Measurements from ENCODE around the gene ISM1. TPM values are rescaled to one million over a fixed set of nuclear protein-coding genes. Genes with fewer than 3 reads are reported as not detected.

Gene ISM1
- total RNA-seq, 1 experiment from 2014 or later = 0.20 TPM

- Mint-ChIP-seq H3K9me3 (no peaks in the 10 kb centered on the region), H3K4me1 (peaks cover 18 to 24% of the 10 kb centered on the region in 2 experiments), H3K27me3 (ENCODE audit: low read depth) (peaks cover 1% of the 10 kb centered on the region), H3K27ac (no peak overlapping the region), H3K36me3 (ENCODE audit: insufficient read depth in 1 of 3, low read depth in 3 of 3) (no peaks in the 10 kb centered on the region), H3K4me3 (no peak overlapping the region)
- no peak overlapping the region for H3K9ac ChIP-seq (ENCODE audit: extremely low read depth, insufficient read length, low read length)
- TF ChIP-seq, protein P1, sequence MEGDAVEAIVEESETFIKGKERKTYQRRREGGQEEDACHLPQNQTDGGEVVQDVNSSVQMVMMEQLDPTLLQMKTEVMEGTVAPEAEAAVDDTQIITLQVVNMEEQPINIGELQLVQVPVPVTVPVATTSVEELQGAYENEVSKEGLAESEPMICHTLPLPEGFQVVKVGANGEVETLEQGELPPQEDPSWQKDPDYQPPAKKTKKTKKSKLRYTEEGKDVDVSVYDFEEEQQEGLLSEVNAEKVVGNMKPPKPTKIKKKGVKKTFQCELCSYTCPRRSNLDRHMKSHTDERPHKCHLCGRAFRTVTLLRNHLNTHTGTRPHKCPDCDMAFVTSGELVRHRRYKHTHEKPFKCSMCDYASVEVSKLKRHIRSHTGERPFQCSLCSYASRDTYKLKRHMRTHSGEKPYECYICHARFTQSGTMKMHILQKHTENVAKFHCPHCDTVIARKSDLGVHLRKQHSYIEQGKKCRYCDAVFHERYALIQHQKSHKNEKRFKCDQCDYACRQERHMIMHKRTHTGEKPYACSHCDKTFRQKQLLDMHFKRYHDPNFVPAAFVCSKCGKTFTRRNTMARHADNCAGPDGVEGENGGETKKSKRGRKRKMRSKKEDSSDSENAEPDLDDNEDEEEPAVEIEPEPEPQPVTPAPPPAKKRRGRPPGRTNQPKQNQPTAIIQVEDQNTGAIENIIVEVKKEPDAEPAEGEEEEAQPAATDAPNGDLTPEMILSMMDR (conservative IDR thresholded peaks at IDR 0.05) = no peak
- no peak overlapping the region for H3K14ac ChIP-seq (ENCODE audit: insufficient read depth, low read length)
- no peak overlapping the region for H3K23ac ChIP-seq (ENCODE audit: insufficient read length, low read depth, low read length)
- H2AK5ac ChIP-seq (ENCODE audit: insufficient read length, low read length) = no peak overlapping the region
- H3K23me2 ChIP-seq (ENCODE audit: insufficient read length, low read depth, low read length, poor library complexity, severe bottlenecking) = no peaks in the 10 kb centered on the region
- H2BK12ac ChIP-seq (ENCODE audit: insufficient read length, low read depth, low read length) = no peak overlapping the region
- H3K4ac ChIP-seq (ENCODE audit: low read depth, low read length) = no peak overlapping the region
- H3K9me3 ChIP-seq (ENCODE audit: control insufficient read depth, low read depth, low read length) = no peaks in the 10 kb centered on the region
- no peak overlapping the region for H2BK20ac ChIP-seq (ENCODE audit: low read depth, low read length, poor library complexity, severe bottlenecking)
- H3K56ac ChIP-seq (ENCODE audit: insufficient read length, low read depth, low read length) = no peak overlapping the region
- no peak overlapping the region for H2BK120ac ChIP-seq (ENCODE audit: low read depth, low read length, poor library complexity, severe bottlenecking)
- H3K27ac ChIP-seq (ENCODE audit: insufficient read length, low read depth, low read length) = no peak overlapping the region
- H4K91ac ChIP-seq (ENCODE audit: insufficient read length, low read depth, low read length) = no peak overlapping the region
- H3K79me1 ChIP-seq (ENCODE audit: insufficient read depth, low read depth, low read length, poor library complexity, severe bottlenecking) = no peaks in the 10 kb centered on the region
- H2AFZ ChIP-seq (ENCODE audit: low read length) = no peak overlapping the region
- no peaks in the 10 kb centered on the region for H3K79me2 ChIP-seq (ENCODE audit: insufficient read depth, low read length)
- H3T11ph ChIP-seq (ENCODE audit: low read length) = no peak overlapping the region
- no peak for DNase-seq
- H4K5ac ChIP-seq (ENCODE audit: insufficient read length, low read depth, low read length) = no peak overlapping the region
- WGBS (ENCODE audit: extremely low coverage, insufficient read length, low lambda C conversion rate) = no CpG with 5 or more reads among the region's 2 CpGs
- no peak overlapping the region for H3K18ac ChIP-seq (ENCODE audit: insufficient read length, low read depth, low read length)
- no peak overlapping the region for H2BK15ac ChIP-seq (ENCODE audit: low read depth, low read length)
- no peak overlapping the region for H3K4me2 ChIP-seq (ENCODE audit: insufficient read depth, insufficient read length, low read length)
- H3K4me1 ChIP-seq (ENCODE audit: insufficient read depth, low read length) = peaks cover 10% of the 10 kb centered on the region
- no peak overlapping the region for H2BK5ac ChIP-seq (ENCODE audit: insufficient read length, low read length)
- H4K20me1 ChIP-seq (ENCODE audit: control insufficient read depth, insufficient read depth, insufficient read length) = no peaks in the 10 kb centered on the region
- no peaks in the 10 kb centered on the region for H3K27me3 ChIP-seq (ENCODE audit: insufficient read depth, low read length)
- no peak overlapping the region for H4K8ac ChIP-seq (replicated peaks; ENCODE audit: insufficient read length, low read depth, low read length)
Measured at GRCh38 chr20:13199279-13199678, 21.8 kb upstream of the ISM1 start.

Data from H9 (cell line).